Urothelium cell line (cell line): ENCODE data around the gene HDAC4.

Source experiments
- DNase-seq: peaks from one replicate; pipeline ENCODE4 v3.0.0; 2011; ENCODE audit warnings: low spot score, mixed read lengths
- FAIRE-seq: peaks from 2 replicates; lab custom pipeline; 2011; peaks lifted over from hg19 to GRCh38; lab: Jason Lieb, UNC

HDAC4 gene

GRCh38 chr2:239429473-239430350, 28.9 kb upstream of the HDAC4 start:
- DNase-seq (no peak), FAIRE-seq (no peak)

GRCh38 chr2:239425631-239426030, 24.8 kb upstream of the HDAC4 start:
- no peak for DNase-seq
- no peak for FAIRE-seq

- DNase-seq (no peak), FAIRE-seq (no peak)
Measured at GRCh38 chr2:239424337-239425045, 23.7 kb upstream of the HDAC4 start.

GRCh38 chr2:239423551-239423950, 22.7 kb upstream of the HDAC4 start:
- no peak for DNase-seq
- FAIRE-seq = no peak

GRCh38 chr2:239421851-239422250, 21.0 kb upstream of the HDAC4 start:
- DNase-seq (no peak), FAIRE-seq (no peak)

GRCh38 chr2:239420082-239420481, 19.3 kb upstream of the HDAC4 start:
- DNase-seq (no peak), FAIRE-seq (no peak)

- DNase-seq = no peak
- FAIRE-seq = no peak
Measured at GRCh38 chr2:239418918-239419317, 18.1 kb upstream of the HDAC4 start.

- FAIRE-seq (no peak), DNase-seq (no peak)
Measured at GRCh38 chr2:239412905-239413603, 12.2 kb upstream of the HDAC4 start.

- no peak for DNase-seq
- no peak for FAIRE-seq
Measured at GRCh38 chr2:239411549-239412319, 10.9 kb upstream of the HDAC4 start.

- DNase-seq (no peak), FAIRE-seq (no peak)
Measured at GRCh38 chr2:239411117-239411516, 10.3 kb upstream of the HDAC4 start.

GRCh38 chr2:239409976-239410375, 9.2 kb upstream of the HDAC4 start:
- FAIRE-seq (no peak), DNase-seq (no peak)

- no peak for FAIRE-seq
- DNase-seq = no peak
Measured at GRCh38 chr2:239407112-239407511, 6.3 kb upstream of the HDAC4 start.

GRCh38 chr2:239406316-239406995, 5.6 kb upstream of the HDAC4 start:
- no peak for DNase-seq
- no peak for FAIRE-seq

GRCh38 chr2:239405071-239405470, 4.3 kb upstream of the HDAC4 start:
- FAIRE-seq (no peak), DNase-seq (no peak)

GRCh38 chr2:239402666-239403065, 1.8 kb upstream of the HDAC4 start:
- DNase-seq = no peak
- FAIRE-seq = no peak

GRCh38 chr2:239401881-239402233, 1.0 kb upstream of the HDAC4 start:
- no peak for FAIRE-seq
- no peak for DNase-seq

GRCh38 chr2:239401067-239401880, 454 bp upstream of the HDAC4 start:
- FAIRE-seq (peak; percentile 97), DNase-seq (peak; percentile 98)

- no peak for FAIRE-seq
- peak; percentile 29 for DNase-seq
Measured at GRCh38 chr2:239399921-239400595, 762 bp downstream of the HDAC4 start.

GRCh38 chr2:239399433-239399920, 1.3 kb downstream of the HDAC4 start:
- DNase-seq = peak; percentile 16
- FAIRE-seq = no peak
